GM11168 (cell line): Measurements from ENCODE around the gene PDCD4.

Source experiments
- in situ Hi-C: fragments of 300-500 bp; cut with MboI; formaldehyde crosslinking; loops from one replicate; pipeline ENCODE4 v1.12.0; 2022; ENCODE audit warnings: low sequenced_read_pairs; ENCODE audit not compliant: unreplicated experiment

The PDCD4 gene

GRCh38 chr10:110841767-110842267 lies 29.9 kb upstream of the PDCD4 start:
- in situ Hi-C loops: no loop called here

DNA sequence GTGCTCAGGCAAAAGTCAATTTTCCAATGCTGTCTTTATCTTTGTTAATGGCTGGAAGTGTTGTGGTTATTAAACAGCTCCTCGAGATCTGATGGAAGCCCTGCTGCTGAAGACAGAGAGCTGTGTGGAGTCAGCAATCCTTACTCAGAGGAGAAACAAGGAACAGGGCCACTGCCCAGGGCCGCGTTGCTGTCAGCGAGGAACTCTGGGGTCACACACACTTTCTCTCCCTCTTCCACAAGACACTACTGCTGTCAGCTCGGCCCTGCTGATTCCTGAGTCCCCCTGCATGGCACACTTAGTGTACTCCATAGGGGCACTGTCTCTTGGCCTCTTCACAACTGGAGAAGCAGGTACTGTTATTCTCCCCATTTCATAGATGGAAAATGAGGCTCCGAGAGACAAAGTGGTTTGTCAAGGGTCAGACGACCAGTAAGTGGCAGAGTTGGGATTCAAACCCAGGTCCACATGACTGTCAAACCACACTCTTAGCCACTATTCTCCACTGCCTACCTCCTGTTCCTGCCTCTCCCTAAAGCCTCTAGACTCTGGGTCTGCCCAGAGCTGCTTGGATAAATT lies 29.3 kb upstream of the PDCD4 start:
- in situ Hi-C loops: no loop called here

GRCh38 chr10:110843031-110843430 lies 28.7 kb upstream of the PDCD4 start:
- in situ Hi-C loops: no loop called here

DNA sequence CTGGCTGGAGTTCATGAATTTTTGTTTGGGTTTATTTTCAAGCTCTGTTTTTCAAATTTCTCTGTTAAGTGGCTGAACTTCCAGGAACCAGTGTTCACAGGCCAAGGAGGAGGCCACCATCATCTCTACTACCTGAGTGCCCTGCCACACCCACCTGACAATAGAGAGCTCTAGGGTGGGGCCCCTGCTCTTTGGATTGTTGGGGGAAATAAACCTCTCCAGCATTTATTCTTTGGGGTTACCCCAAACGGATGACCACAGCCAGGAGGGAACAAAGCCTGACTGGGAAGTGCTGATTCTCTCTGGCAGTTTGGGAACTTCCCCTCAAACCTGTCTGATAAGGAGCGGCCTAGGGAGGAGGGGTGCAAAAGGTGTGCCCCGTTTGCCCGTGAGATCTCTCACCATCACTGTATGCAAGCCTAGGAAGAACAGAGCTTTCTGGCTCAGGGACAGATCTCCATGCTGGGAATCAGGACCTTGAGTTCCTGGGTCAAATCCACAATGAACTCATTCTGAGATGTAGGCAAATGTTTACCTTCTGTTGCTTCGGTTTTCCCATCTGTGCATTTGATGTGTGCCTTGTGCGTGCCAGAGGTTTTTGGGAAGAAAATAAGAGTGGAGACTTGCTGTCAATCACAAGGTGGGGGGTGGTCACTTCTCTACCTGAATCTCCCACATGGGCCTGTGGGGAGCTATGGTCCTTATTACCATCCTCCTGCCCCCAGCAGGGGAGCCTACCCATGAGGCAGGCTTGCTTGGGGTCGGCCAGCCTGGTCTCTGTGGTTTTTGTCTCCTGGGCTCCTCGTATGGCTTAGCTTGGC lies 27.7 kb upstream of the PDCD4 start:
- in situ Hi-C loops: no loop called here

DNA sequence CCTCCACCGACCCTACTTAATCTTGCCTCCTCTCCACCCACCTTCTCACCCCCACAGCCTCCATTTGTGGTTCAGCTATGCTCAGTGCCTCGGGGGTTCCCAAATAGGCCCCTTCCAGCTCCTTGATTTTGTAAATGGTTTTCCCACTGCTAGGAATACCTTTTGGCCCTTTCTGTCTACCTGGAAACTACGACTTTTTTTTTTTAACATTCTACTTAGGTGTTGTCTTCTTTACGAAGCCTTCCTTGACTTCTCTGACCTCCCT lies 27.2 kb upstream of the PDCD4 start:
- in situ Hi-C loops: no loop called here

GRCh38 chr10:110845192-110845755 lies 26.5 kb upstream of the PDCD4 start:
- in situ Hi-C loops: no loop called here

DNA sequence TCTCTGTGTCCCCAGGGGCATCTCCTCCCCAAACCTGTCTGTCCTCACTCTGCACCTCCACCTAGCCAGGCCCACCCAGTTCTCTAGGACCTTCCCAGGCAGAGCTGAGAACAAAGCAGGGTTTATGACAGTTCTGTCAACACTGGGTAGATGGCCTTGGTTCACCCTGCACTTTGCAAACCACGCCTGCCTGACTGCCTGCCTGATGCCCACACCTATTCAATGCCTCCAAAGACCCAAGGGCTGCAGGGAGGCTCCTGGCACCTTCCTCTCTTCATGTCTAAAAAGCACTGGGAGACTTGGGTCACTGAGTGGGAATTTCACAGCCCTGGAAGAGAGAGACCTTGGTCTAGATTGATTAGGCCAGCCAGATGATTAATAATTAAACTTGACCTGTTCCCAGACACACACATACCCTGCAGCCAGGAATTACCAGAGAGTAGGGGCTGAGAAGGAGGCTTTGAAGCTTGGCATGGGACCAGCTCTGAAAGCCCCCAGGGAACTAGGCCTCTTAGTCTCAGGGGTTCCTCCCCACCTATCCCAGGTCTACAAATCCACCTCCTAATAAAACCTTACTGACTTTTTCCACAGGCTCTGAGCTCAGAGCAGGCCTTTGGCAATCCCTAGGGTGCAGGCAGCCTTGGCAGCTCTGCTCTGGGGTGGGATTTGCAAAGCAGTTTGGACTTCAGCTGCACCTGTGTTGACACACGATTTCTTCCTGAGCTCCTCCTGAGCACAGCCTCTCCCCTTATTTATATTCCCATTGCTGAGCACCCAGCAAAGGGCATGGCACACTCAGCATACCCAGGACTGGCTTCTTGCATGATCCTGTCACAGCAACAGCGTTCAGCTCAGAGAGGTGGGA lies 25.7 kb upstream of the PDCD4 start:
- in situ Hi-C loops: no loop called here

- in situ Hi-C loops: no loop called here
Measured at GRCh38 chr10:110847374-110847773, 24.4 kb upstream of the PDCD4 start.

- in situ Hi-C loops: no loop called here
Measured at GRCh38 chr10:110848106-110848505, 23.6 kb upstream of the PDCD4 start.

DNA sequence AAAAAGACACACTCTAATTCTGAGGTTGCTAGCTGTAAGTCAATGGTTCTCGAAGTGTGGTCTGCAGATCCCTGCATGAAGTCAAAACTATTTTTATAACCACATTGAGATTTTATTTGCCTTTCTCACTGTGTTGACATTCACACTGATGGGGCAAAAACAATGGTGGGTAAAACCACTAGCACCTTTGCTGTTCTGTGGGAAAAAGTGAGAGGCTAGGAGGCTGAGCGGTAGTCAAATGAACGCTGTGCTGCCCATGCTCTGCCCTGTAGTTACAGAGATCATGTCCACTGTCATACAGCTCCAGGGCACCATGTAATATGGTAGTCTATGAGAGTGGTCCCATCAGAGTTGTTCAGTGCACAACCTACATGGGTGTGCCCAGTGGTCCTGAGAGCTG lies 21.6 kb upstream of the PDCD4 start:
- in situ Hi-C loops: no loop called here

DNA sequence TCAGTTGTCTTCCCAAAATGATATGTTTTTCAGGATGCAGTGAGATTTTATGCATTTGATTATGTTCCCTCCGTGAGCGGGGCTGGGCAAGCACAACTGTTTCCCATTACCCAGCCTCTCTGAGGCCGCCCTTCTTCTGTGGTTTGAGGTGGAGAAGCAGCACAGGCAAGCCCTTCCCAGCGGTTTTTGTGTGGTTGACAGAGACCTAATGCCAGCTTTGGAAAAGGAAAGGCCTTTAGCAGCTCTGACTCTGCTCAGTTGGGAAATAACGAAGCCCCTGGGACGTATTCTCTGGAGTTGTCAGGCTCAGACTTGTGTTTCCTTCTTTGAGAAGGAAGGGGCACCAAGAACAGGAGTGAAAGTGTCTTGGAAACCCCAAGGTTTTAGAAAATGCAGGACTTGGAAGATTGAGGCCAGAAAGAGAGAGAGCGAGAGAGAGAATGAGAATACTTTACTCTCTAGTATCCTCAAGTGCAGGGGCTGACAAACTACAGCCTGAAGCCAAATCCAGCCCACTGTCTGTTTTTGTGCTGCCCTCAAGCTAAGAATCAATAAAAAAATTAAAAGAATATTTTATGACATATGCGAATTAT lies 20.6 kb upstream of the PDCD4 start:
- in situ Hi-C loops: no loop called here

GRCh38 chr10:110852255-110852896 lies 19.4 kb upstream of the PDCD4 start:
- in situ Hi-C loops: no loop called here

- in situ Hi-C loops: no loop called here
Measured at GRCh38 chr10:110852947-110853346, 18.8 kb upstream of the PDCD4 start.

DNA sequence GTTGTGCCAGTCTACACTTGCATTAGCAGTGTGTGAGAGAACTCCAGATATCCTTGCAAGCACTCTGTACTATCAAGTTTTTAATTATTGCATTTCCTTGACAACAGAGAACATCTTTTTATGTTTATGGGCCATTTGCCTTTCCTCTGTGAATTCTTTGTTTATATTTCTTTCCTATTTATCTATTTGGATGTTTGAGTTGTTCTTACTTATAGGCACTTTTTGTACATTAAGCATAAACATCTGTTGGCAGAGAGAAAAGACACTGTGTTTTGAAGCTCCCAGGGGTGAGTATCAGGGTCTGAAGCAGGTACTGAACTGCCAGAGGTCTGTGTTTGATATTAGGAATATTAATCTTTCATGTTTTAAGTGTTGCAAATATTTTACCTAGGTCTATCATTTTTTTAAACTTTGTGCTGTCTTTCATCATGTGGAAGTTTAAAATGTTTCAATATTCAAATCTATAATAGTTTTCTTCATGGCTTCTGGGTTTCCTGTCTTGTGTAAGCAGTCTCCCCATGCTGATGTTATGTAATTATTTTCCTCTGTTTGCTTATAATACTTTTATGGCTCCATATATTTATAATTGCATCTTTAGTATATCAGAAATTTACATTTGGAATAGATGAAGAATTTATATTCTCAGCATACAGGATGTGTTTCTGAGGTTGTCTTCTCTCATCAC lies 17.7 kb upstream of the PDCD4 start:
- in situ Hi-C loops: no loop called here

DNA sequence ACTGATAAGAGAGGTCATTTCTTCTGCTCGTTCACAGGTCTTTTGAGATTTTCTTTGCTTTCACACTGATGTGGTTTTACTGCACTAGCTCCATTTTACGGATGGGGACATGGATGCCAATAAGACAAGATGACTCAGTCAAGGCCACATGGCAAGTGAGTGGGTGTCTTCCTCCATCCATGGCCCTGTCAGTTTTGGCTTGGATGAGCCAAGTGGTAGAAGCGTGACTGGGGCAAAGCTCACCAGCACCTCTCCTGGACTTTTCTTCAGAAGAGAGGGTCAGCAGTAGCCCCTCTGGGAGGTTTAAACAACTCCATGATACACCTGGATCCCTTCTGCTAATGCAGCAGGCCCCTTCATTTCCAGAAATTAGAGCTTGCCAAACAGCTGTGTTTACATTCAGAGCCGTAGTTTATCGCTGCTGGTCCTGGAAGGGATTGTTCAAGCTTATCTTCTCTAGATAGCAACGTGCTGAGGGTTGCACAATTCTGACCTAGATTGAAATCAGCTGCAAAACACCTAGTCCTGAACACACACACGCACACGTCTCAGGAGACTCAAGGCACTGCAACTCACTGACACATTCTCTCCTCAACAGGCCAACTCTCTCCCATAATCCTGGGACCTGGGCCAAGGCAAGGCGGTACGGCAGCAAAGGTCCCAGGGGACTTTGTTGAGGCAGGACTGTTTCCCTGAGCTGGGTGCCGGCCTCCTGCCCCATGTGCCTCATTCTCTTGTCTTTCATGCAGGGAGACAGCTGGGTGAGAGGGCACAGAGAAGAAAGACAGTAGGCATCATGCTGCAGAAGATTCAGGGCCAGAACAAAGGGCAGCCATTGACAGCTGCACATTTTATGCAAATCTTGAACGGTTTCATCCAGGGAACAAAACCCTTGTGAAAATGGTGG lies 14.2 kb upstream of the PDCD4 start:
- in situ Hi-C loops: no loop called here

DNA sequence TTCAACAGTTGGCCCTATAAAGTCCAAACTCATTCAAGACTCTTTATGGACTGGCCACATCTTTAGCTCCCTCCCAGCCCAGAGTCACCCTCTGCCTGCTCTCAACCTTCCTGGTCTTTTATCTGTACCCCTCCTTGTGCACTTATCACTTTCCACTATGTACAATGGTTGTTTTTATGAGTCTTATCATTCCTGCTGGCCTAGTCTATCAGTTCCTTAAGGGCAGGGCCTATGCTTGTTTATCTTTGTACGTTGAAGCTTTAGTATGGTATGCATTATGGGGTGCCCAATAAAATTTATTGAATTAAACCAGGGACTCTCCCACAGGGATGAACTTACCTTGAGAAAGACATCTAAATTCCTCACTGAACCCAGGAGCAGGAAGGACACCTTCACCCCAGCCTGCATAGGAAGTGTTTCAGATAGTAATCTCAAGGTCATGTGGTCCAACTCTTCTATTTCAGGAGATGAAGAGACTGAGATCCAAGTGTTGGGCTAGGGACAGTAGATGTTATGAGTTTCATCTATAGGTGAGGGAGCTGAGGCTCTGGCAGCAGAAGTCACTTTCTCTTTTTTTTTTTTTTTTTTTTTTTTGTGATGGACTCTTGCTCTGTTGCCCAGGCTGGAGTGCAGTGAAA lies 13.3 kb upstream of the PDCD4 start:
- in situ Hi-C loops: no loop called here

DNA sequence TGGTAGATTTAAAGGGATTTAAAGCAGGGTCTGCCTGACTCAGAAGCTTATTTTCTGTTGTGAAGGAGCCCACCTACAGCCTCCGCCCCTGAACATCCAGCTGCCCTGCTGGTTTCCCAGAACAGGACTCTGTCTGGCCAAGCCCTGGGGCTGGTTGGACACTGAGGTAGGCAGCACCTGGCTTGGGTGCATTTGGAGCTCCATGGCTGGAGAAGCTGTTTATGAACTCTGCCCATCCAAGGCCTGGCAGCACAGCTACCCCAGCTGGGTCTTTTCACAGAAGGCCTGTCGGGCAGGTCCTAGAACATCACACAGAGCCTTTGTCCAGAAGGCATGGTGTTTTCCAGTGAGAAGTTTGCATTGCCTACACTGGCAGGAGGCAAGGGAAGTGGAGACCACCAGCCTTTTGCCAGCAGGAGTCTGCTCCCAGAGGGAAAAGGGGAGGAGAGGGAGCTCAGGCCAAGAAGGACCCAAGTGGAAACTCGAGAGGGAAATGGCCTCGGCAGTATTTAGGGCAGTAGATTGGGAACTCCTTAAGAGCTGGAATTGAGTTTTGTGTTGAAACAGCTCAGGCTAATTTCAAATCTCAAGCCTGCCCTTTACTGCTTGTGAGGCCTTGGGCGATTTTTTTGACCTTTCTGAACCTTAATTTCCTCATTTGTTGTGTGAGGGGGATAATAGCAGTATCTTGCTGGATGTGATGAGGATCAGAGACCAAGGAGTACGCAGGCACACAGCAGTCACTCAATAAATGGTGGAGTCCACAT lies 12.3 kb upstream of the PDCD4 start:
- in situ Hi-C loops: no loop called here
